ENCODE measurements around the gene UBA6. TPM values are rescaled to one million over a fixed set of nuclear protein-coding genes. Genes with fewer than 3 reads are reported as not detected.

Gene UBA6
- total and polyA plus RNA-seq, 9 of the 15 experiments (the other 6 are each of a cell fraction or from before 2014, with no cell fraction given): 22.9 to 139 (median 94.6) TPM

- TF ChIP-seq ZNF263 (CRISPR knock-in tag; IDR thresholded peaks at IDR 0.05; ENCODE audit: borderline replicate concordance): 0 out of 2 replicates have a peak, but pooled peaks have one; percentile 34
- no peak for TF ChIP-seq POLR3A (IDR thresholded peaks at IDR 0.05; ENCODE audit: borderline replicate concordance, extremely low read depth, insufficient read depth, insufficient read length)
- peak; percentile 90 for TF ChIP-seq NFIX (CRISPR knock-in tag; IDR thresholded peaks at IDR 0.05; ENCODE audit: low read depth)
- TF ChIP-seq ZNF551 (CRISPR knock-in tag; IDR thresholded peaks at IDR 0.05): peak; percentile 96
- no peak for TF ChIP-seq CBFB (CRISPR knock-in tag; IDR thresholded peaks at IDR 0.05)
- TF ChIP-seq CCAR2 (IDR thresholded peaks at IDR 0.05; ENCODE audit: low read depth, low read length): no peak
- no peak for TF ChIP-seq ZBTB1 (CRISPR knock-in tag; IDR thresholded peaks at IDR 0.05; ENCODE audit: borderline replicate concordance, low read depth)
- TF ChIP-seq ELF2 (CRISPR knock-in tag; IDR thresholded peaks at IDR 0.05): peak; percentile 95
- TF ChIP-seq, protein P1, sequence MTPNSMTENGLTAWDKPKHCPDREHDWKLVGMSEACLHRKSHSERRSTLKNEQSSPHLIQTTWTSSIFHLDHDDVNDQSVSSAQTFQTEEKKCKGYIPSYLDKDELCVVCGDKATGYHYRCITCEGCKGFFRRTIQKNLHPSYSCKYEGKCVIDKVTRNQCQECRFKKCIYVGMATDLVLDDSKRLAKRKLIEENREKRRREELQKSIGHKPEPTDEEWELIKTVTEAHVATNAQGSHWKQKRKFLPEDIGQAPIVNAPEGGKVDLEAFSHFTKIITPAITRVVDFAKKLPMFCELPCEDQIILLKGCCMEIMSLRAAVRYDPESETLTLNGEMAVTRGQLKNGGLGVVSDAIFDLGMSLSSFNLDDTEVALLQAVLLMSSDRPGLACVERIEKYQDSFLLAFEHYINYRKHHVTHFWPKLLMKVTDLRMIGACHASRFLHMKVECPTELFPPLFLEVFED (CRISPR knock-in tag; conservative IDR thresholded peaks at IDR 0.05): peak; percentile 100
- peak; percentile 99 for TF ChIP-seq SLC30A9 (CRISPR knock-in tag; IDR thresholded peaks at IDR 0.05)
- no peak for TF ChIP-seq ZNF431 (CRISPR knock-in tag; IDR thresholded peaks at IDR 0.05)
- peak; percentile 100 for TF ChIP-seq E2F3 (CRISPR knock-in tag; IDR thresholded peaks at IDR 0.05)
- TF ChIP-seq SMARCA5 (IDR thresholded peaks at IDR 0.05): peak; percentile 85
- TF ChIP-seq, protein P2, sequence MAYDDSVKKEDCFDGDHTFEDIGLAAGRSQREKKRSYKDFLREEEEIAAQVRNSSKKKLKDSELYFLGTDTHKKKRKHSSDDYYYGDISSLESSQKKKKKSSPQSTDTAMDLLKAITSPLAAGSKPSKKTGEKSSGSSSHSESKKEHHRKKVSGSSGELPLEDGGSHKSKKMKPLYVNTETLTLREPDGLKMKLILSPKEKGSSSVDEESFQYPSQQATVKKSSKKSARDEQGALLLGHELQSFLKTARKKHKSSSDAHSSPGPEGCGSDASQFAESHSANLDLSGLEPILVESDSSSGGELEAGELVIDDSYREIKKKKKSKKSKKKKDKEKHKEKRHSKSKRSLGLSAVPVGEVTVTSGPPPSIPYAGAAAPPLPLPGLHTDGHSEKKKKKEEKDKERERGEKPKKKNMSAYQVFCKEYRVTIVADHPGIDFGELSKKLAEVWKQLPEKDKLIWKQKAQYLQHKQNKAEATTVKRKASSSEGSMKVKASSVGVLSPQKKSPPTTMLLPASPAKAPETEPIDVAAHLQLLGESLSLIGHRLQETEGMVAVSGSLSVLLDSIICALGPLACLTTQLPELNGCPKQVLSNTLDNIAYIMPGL (CRISPR knock-in tag; IDR thresholded peaks at IDR 0.05): no peak
- TF ChIP-seq, protein P3, sequence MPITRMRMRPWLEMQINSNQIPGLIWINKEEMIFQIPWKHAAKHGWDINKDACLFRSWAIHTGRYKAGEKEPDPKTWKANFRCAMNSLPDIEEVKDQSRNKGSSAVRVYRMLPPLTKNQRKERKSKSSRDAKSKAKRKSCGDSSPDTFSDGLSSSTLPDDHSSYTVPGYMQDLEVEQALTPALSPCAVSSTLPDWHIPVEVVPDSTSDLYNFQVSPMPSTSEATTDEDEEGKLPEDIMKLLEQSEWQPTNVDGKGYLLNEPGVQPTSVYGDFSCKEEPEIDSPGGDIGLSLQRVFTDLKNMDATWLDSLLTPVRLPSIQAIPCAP (CRISPR knock-in tag; IDR thresholded peaks at IDR 0.05; ENCODE audit: borderline replicate concordance): no peak
- TF ChIP-seq FIP1L1 (IDR thresholded peaks at IDR 0.05; ENCODE audit: low read depth, low read length, poor library complexity, severe bottlenecking): no peak
- peak; percentile 50; the same call in 1 of the 2 replicates for TF ChIP-seq ZNF512 (tag; IDR thresholded peaks at IDR 0.05)
- peak; percentile 100 for TF ChIP-seq ZFPM2 (CRISPR knock-in tag; IDR thresholded peaks at IDR 0.05)
- peak; percentile 32 for TF ChIP-seq KDM5B (IDR thresholded peaks at IDR 0.05; ENCODE audit: insufficient replicate concordance, low read depth, low read length)
- TF ChIP-seq ZNF764 (CRISPR knock-in tag; IDR thresholded peaks at IDR 0.05; ENCODE audit: low read depth): peak; percentile 97
- TF ChIP-seq ZEB2 (IDR thresholded peaks at IDR 0.05): peak; percentile 68; the same call in 1 of the 2 replicates
- peak; percentile 96 to 99 for TF ChIP-seq SRF (CRISPR knock-in tag; IDR thresholded peaks at IDR 0.05)
These were observed 21.0 kb upstream of the UBA6 start (continued) for GRCh38 chr4:67721770-67722597.

Data from K562 (cell line).